Measurements from ENCODE around the gene INIP.

INIP gene

GRCh38 chr9:112717661-112718331 is at the start of gene INIP:
Gene INIP, minus strand, starts transcription at chr9:112718117. Its CDS starts 1,632 bp downstream, at chr9:112716485.
- peak; percentile 92 for DNase-seq (ENCODE audit: low spot score)
- peak; percentile 73 for FAIRE-seq

- DNase-seq (ENCODE audit: low spot score), result no peak
Observed at GRCh38 chr9:112765281-112765680, 47.4 kb upstream of the INIP start.

GRCh38 chr9:112764837-112765236 is 46.9 kb upstream of the INIP start:
- FAIRE-seq, result no peak
- DNase-seq (ENCODE audit: low spot score), result no peak

More at GRCh38 chr9:112765281-112765680, 47.4 kb upstream of the INIP start:
- FAIRE-seq, result no peak

- DNase-seq (ENCODE audit: low spot score) (peak; percentile 44), FAIRE-seq (peak; percentile 54)
Observed at GRCh38 chr9:112764344-112764743, 46.4 kb upstream of the INIP start.

- DNase-seq (ENCODE audit: low spot score), result no peak
- FAIRE-seq, result no peak
Observed at GRCh38 chr9:112762726-112763518, 45.0 kb upstream of the INIP start.

- FAIRE-seq, result no peak
- DNase-seq (ENCODE audit: low spot score), result no peak
Observed at GRCh38 chr9:112761912-112762655, 44.2 kb upstream of the INIP start.

GRCh38 chr9:112760821-112761220 is 42.9 kb upstream of the INIP start:
- DNase-seq (ENCODE audit: low spot score), result no peak
- no peak for FAIRE-seq

GRCh38 chr9:112757940-112758339 is 40.0 kb upstream of the INIP start:
- DNase-seq (ENCODE audit: low spot score) (no peak), FAIRE-seq (no peak)

- FAIRE-seq (no peak), DNase-seq (ENCODE audit: low spot score) (no peak)
Observed at GRCh38 chr9:112757282-112757883, 39.5 kb upstream of the INIP start.

GRCh38 chr9:112755675-112756074 is 37.8 kb upstream of the INIP start:
- no peak for FAIRE-seq

GRCh38 chr9:112755016-112755427 is 37.1 kb upstream of the INIP start:
- DNase-seq (ENCODE audit: low spot score) (no peak), FAIRE-seq (no peak)

More at GRCh38 chr9:112755675-112756074, 37.8 kb upstream of the INIP start:
- DNase-seq (ENCODE audit: low spot score), result no peak

- FAIRE-seq (no peak), DNase-seq (ENCODE audit: low spot score) (no peak)
Observed at GRCh38 chr9:112754578-112754977, 36.7 kb upstream of the INIP start.

- peak; percentile 91 for FAIRE-seq
- DNase-seq (ENCODE audit: low spot score), result peak; percentile 79
Observed at GRCh38 chr9:112753725-112754124, 35.8 kb upstream of the INIP start.

GRCh38 chr9:112752334-112753125 is 34.6 kb upstream of the INIP start:
- FAIRE-seq, result no peak
- no peak for DNase-seq (ENCODE audit: low spot score)

- DNase-seq (ENCODE audit: low spot score) (peak; percentile 79), FAIRE-seq (peak; percentile 80)
Observed at GRCh38 chr9:112751056-112751795, 33.3 kb upstream of the INIP start.

GRCh38 chr9:112750764-112751055 is 32.8 kb upstream of the INIP start:
- DNase-seq (ENCODE audit: low spot score) (no peak), FAIRE-seq (no peak)

GRCh38 chr9:112750016-112750763 is 32.3 kb upstream of the INIP start, which contains the start of gene SNX30:
Gene SNX30, plus strand, starts transcription at chr9:112750760. Its CDS starts 242 bp downstream, at chr9:112751002.
- peak; percentile 80 for DNase-seq (ENCODE audit: low spot score)
- no peak for FAIRE-seq

- DNase-seq (ENCODE audit: low spot score) (no peak), FAIRE-seq (no peak)
Observed at GRCh38 chr9:112747094-112747493, 29.2 kb upstream of the INIP start.

GRCh38 chr9:112744177-112744576 is 26.3 kb upstream of the INIP start:
- DNase-seq (ENCODE audit: low spot score) (no peak), FAIRE-seq (no peak)
